Fibroblast of gingiva (primary cell): ENCODE results near the gene PDE6B.
A peak's percentile ranks its signal among the peaks of the same experiment; 100 is the strongest.
"Not testable (repeated sequence)": the region's sequence is repeated elsewhere in the genome, so short reads cannot be mapped to it uniquely, and the experiment has no call there.

ENCODE experiments used
- DNase-seq: peaks from one replicate; pipeline ENCODE4 v3.0.0-alpha.2; 2011; ENCODE audit warnings: low read depth

The PDE6B gene

DNA sequence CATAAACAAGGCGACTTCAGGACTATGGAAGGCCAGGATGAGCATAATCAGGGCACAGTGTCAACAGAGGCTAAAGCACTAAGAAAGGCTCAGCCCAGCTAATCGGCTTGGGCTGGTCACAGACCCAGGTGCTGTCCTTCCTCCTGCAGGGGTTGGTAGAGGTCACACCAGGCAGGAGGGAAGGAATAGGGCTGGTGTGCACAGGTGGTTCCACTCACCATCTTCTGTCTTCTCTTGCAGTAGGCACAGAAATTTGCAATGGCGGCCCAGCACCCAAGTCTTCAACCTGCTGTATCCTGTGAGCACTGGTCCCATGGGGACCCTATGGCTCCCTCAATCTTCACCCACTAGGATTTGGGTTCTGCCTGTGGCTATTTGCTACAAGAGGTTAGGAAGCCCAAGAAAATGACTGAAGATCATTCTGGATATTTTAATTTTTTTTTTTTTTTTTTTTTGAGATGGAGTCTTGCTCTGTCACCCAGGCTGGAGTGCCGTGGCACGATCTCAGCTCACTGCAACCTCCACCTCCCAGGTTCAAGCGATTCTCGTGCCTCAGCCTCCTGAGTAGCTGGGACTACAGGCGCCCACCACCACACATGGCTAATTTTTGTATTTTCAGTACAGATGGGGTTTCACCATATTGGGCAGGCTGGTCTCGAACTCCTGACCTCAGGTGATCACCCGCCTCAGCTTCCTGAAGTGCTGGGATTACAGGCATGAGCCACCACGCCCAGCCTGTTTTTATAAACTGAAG, 44.6 kb downstream of the PDE6B start:
- DNase-seq = not testable (repeated sequence)

DNA sequence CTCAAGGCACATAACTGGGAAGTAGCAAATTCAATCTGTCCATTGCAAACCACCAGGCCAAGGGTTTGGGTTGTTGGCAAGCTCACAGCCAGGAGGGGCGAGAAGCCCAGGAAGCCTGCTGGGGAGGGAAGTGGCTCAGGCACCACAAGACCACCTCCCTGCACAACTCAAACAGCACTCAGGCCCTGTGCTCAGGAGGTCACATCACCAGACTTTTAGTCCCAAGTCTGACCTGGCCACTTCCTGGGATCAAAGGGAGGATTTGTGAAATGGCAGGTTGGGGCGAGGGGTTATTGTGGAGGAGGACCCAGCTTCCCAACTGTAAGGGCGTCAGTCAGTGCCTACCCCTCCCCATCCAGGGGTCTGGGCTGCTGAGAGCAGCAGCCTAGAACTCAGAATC, 46.4 kb downstream of the PDE6B start:
- no peak for DNase-seq

DNA sequence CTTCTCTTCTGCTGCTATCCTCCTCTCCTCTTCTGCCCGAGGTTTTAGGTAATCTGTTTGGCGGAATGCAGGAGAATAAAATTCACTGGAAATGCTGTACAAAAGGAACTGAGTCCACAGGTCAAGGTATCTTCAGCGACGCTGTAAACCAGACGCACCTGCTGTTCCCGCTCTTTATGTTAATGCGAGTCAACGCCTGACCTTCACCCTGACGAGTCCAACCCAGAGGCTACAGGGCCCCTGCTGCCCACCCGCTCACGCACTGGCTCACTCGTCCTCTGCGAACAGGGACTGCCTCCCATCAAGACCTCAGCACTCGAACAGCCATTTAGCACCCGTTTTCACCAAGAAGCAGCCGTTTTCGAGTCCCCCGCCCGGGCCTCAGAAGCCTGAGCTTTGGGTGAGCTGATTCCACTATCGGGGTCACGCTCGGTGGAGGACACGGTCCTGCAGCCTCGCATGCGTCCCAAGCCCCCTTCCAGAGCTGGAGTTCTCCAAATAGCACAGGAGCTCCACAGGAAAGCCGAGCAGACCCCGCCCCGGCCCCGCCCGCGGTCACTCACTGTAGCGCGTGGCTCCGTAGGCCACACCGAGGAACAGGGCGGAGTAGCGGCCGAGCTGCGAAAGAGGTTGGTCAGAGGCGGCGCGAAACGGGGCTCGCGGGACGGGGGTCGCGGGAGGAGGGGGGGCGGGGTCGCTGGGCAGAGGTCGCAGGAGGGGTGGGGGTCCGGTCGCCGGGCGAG, 48.1 kb downstream of the PDE6B start:
- DNase-seq = peak; percentile 26

- DNase-seq = peak; percentile 93
These were observed 49.0 kb downstream of the PDE6B start, which contains the start of the genes ATP5ME and MYL5 for GRCh38 chr4:674172-675035. TSS of gene ATP5ME (minus strand) at chr4:674276. CDS start at chr4:674247, 29 bp downstream. TSS of gene MYL5 (plus strand) at chr4:674542. CDS start at chr4:678027, 3,485 bp downstream.

GRCh38 chr4:675036-675882, 49.9 kb downstream of the PDE6B start:
- DNase-seq = no peak

DNA sequence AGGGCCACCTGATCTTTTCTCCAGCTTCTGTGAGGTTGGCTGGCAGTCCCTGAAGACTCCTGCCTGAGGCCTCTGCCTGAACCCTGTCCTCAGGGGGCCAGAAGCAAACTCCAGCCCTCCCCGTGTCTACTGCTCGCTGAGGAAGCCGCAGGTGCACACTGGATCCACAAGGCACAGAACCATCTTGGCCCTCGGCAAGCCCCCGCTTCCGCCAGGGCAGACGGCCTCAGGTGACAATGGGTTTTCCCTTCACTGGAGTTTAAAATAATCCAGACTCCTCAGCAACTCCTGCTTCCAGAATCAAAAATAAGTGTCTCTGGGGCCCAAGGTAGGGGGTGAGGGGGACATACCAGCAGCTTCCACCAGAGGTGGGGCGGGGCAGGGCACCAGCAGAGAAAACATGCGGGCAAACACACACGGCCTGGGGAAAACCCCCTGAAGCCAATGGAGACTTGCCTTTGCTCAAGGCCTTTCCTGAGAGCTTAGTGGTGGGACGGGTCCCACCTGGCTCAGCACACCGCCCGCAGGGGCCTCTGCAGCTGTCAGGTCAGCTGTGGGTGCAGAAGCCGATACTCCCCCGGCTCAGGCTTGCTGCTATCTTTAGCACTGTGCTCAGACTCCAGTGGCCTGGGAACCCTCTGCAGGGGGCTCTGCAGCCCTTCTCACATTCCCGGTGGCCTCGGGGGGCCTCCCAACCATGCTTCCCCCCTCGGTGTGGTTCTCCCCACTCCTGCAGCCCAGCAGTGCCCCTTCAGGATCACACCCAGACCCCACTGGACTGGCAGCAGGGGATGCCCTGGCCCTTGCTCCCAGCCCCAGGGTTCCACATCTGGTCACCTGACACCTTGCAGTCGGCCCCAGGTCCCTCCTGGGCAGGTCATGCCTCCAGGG, 50.9 kb downstream of the PDE6B start:
- no peak for DNase-seq

GRCh38 chr4:676871-677235, 51.5 kb downstream of the PDE6B start:
- DNase-seq = no peak

DNA sequence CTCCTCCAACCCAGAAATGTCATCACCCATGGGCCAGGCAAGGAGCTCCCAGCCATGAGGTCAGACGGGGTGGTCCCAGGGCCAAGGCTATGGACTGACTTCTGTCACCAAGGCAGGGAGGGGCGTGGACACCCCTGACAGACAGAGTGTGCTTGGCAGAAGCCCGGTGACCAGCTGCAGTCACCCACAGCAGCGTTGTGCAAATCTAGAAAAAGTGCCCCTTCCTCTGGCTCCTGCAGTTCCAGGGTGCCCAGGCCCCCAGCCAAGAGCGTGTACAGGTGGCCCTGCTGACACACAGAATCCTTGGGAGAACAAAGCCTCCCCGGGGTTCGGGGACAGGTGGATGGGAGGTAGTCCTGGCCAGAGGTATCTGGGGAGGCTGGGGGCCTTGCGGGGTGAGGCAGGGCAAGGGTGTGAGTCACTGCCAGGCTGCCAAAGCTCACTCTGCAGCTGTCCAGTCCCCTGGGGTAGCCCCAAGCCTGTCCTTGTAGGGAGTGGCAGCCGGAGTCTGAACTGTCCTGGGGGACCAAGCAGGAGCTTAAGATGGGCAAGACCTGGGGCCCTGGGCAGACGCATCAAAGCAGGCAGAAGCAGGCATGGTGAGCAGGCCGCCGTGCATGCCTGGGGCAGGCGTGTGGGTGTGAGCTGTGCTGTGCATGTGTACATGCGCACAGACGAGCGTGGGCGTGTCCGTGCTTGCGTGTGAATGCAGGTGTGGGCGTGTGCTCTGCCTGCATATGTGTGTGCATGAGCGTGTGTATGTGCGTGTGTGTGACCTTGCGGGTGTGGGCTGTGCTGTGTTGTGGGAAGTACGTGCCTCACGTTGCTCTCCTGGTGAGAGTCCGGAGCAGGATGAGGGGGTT, 52.3 kb downstream of the PDE6B start:
- no peak for DNase-seq

DNA sequence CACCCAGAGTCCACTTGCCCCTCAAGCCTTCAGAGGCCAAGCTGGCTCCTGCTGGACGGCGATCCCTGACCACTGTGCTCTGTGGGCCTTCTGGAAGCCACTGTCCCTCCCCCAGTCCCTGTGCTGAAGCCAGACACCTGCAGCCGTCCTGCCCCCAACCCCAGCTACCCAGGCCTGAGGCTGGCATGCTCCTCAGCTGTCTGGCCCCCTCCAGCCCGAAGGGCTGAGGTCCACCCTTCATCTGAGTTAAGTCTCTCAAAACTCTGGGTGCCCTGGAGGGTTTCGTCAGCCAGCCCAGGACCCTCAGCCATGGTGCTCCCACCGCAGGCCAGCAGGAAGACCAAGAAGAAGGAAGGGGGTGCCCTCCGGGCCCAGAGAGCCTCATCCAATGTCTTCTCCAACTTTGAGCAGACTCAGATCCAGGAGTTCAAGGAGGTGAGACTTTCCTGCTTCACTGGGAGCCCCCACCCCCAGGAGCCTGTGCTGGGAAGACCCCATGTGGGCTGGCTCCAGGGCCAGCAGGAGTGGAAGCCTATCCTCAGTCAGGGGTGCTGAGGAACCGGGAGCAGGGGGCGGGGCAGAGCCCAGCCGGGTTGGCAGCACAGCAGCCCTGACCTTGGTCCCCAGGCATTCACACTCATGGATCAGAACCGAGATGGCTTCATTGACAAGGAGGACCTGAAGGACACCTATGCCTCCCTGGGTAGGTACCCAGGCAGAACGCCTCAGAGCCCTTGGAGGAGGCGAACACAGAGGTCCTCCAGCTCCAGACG, 53.1 kb downstream of the PDE6B start:
- DNase-seq = no peak

DNA sequence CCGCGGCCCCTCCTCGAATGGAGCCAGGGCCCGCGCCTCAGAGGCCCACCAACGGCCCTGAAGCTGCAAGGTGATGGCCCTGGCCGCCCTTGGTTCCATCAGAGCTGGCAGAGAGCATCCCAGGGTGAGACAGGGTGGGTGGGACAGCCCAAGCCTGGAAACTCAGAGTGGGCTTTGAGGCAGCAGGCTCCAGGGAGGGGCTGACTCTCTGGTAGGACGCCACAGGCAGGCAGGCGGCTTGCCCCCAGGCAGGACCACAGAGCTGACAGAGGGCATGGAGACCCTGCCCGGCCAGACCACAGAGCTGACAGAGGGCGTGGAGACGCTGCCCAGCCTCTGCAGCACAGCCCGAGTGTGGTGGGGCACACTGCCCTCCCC, 53.7 kb downstream of the PDE6B start:
- no peak for DNase-seq

GRCh38 chr4:679629-680028, 54.3 kb downstream of the PDE6B start:
- DNase-seq = no peak

- no peak for DNase-seq
These were observed 54.7 kb downstream of the PDE6B start for GRCh38 chr4:680091-680490.

DNA sequence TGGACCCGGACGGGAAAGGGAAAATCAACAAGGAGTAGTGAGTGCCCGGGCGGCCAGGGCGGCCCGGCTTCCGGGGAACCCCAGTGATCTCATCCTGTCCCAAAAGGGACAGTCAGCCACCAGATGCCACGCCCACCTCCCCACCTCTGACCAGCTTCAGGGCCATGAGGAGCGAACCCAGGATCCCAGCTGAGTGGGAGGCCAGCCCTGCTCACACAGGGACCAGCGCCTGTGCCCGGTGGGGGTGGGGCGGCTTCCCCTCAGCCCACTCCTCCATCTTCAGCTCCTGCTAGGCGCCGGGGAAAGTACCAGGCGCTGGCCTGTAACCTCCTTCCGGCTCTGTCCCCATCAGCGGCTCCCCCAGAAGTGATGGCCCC, 55.2 kb downstream of the PDE6B start:
- DNase-seq = no peak

- no peak for DNase-seq
These were observed 55.7 kb downstream of the PDE6B start for GRCh38 chr4:680928-681645.

- no peak for DNase-seq
These were observed 56.5 kb downstream of the PDE6B start for GRCh38 chr4:681736-682451.

- DNase-seq = no peak
These were observed 57.3 kb downstream of the PDE6B start for GRCh38 chr4:682490-683172.
